ENCODE measurements around the gene DIAPH3.

DNA sequence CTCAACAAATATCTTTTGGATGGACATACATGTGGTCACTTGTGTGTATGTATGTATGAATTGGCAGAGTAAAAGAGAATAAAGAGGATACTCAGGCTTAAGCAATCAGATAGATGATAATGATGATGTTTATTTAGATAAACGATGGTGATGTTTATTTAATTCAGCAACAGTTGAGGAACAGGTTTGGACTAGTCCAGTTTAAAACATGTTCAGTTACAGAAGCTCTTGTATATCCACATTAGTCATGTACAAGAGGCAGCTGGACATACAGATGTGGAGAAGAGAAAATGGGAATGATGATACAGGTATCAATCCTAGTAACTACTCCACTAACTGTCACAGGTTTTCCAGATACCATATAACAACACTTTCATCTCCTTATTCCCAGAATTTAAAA is 232.1 kb downstream of the DIAPH3 start:
- TF ChIP-seq CTCF (IDR thresholded peaks at IDR 0.05) (no peak), EZH2 (IDR thresholded peaks at IDR 0.05; ENCODE audit: borderline replicate concordance, insufficient read depth, low read depth, low read length, poor library complexity, severe bottlenecking) (no peak)
